Measurements from ENCODE around the gene TP53TG5. TPM values are rescaled to one million over a fixed set of nuclear protein-coding genes. Genes with fewer than 3 reads are reported as not detected.

The TP53TG5 gene
- total and polyA plus RNA-seq, 2 of the 8 experiments (the other 6 are each of a cell fraction or from before 2014, with no cell fraction given) = not detected

GRCh38 chr20:45406260-45407066 lies 28.3 kb upstream of the TP53TG5 start (continued):
- TF ChIP-seq BRCA1 (IDR thresholded peaks at IDR 0.05; ENCODE audit: low read depth, low read length) = no peak
- TF ChIP-seq NANOG (IDR thresholded peaks at IDR 0.05; ENCODE audit: insufficient read depth, low read depth, low read length, poor library complexity, severe bottlenecking) = no peak
- TF ChIP-seq ATF2 (IDR thresholded peaks at IDR 0.05; ENCODE audit: low read length) = no peak
- peak; percentile 95 for TF ChIP-seq KDM4A (IDR thresholded peaks at IDR 0.05; ENCODE audit: low read depth, low read length, severe bottlenecking)
- TF ChIP-seq TAF1 (IDR thresholded peaks at IDR 0.05; ENCODE audit: low read depth, low read length) = peak; percentile 59
- no peak for TF ChIP-seq RFX5 (IDR thresholded peaks at IDR 0.05; ENCODE audit: borderline replicate concordance, low read depth, low read length)
- TF ChIP-seq JUN (IDR thresholded peaks at IDR 0.05; ENCODE audit: low read depth, low read length) = no peak
- TF ChIP-seq GABPA (IDR thresholded peaks at IDR 0.05; ENCODE audit: borderline replicate concordance, insufficient read depth, low read length) = no peak
- no peak for TF ChIP-seq FOSL1 (IDR thresholded peaks at IDR 0.05; ENCODE audit: insufficient read depth, low read depth, low read length)
- no peak for TF ChIP-seq TBP (IDR thresholded peaks at IDR 0.05; ENCODE audit: low read depth, low read length)
- TF ChIP-seq GTF2F1 (IDR thresholded peaks at IDR 0.05; ENCODE audit: borderline replicate concordance, low read depth, low read length) = no peak
- peak; percentile 36 to 60; a peak in 2 of 3 replicates for TF ChIP-seq POLR2A (IDR thresholded peaks at IDR 0.05; ENCODE audit: control extremely low read depth in 1 of 2, low read depth in 2 of 2, low read length in 2 of 2)
- TF ChIP-seq ZNF274 (IDR thresholded peaks at IDR 0.05; ENCODE audit: borderline replicate concordance, extremely low read depth, low read length) = no peak
- no peak; the same call in 1 of the 2 replicates for TF ChIP-seq SUZ12 (IDR thresholded peaks at IDR 0.05; ENCODE audit: low read length)
- peak; percentile 75; the same call in 1 of the 2 replicates for TF ChIP-seq RBBP5 (IDR thresholded peaks at IDR 0.05; ENCODE audit: borderline replicate concordance, low read depth, low read length)
- TF ChIP-seq TEAD4 (IDR thresholded peaks at IDR 0.05; ENCODE audit: low read depth, low read length) = no peak
- peak; percentile 67 for TF ChIP-seq CHD2 (IDR thresholded peaks at IDR 0.05; ENCODE audit: low read length)
- no peak for TF ChIP-seq RNF2 (IDR thresholded peaks at IDR 0.05; ENCODE audit: borderline replicate concordance, low read depth, low read length, missing control alignments, poor library complexity, severe bottlenecking)
- peak; percentile 78 for TF ChIP-seq ASH2L (IDR thresholded peaks at IDR 0.05; ENCODE audit: low read length)
- TF ChIP-seq YY1 (IDR thresholded peaks at IDR 0.05; ENCODE audit: low read depth, low read length) = no peak
- no peak for TF ChIP-seq SAP30 (IDR thresholded peaks at IDR 0.05; ENCODE audit: insufficient read depth, insufficient replicate concordance, low read length)
- no peak for TF ChIP-seq CBX8 (IDR thresholded peaks at IDR 0.05; ENCODE audit: borderline replicate concordance, low read depth, low read length)
- TF ChIP-seq POU5F1 (IDR thresholded peaks at IDR 0.05; ENCODE audit: low read depth, low read length) = no peak

Measured in H1 (cell line).